H9 (cell line): ENCODE data around the gene SIRT7. TPM values are rescaled to one million over a fixed set of nuclear protein-coding genes. Genes with fewer than 3 reads are reported as not detected.

Experiments used
- DNase-seq: peaks from one replicate; pipeline ENCODE4 v3.0.0-alpha.2; 2017
- H2AFZ ChIP-seq: one replicate; pipeline ENCODE4 v1.6.1; 2013; ENCODE audit warnings: mild to moderate bottlenecking, low read length, control low read depth, moderate library complexity
- H2AK5ac ChIP-seq: 2 replicates; pipeline ENCODE4 v1.6.1; 2013; ENCODE audit warnings: low read length, control low read depth, mixed read lengths; ENCODE audit not compliant: insufficient read length
- H2BK120ac ChIP-seq: one replicate; pipeline ENCODE4 v1.6.1; 2013; ENCODE audit warnings: low read depth, mild to moderate bottlenecking, low read length, control low read depth, inconsistent platforms; ENCODE audit not compliant: poor library complexity, severe bottlenecking
- H2BK12ac ChIP-seq: 2 replicates; pipeline ENCODE4 v1.6.1; 2013; ENCODE audit warnings: low read length, control low read depth, mixed read lengths, low read depth; ENCODE audit not compliant: insufficient read length
- H2BK15ac ChIP-seq: 2 replicates; pipeline ENCODE4 v1.6.1; 2013; ENCODE audit warnings: low read depth, low read length, control low read depth
- H2BK20ac ChIP-seq: one replicate; pipeline ENCODE4 v1.6.1; 2013; ENCODE audit warnings: low read depth, mild to moderate bottlenecking, low read length, control low read depth, inconsistent platforms; ENCODE audit not compliant: poor library complexity, severe bottlenecking
- H2BK5ac ChIP-seq: 2 replicates; pipeline ENCODE4 v1.6.1; 2013; ENCODE audit warnings: low read length, control low read depth, mixed read lengths; ENCODE audit not compliant: insufficient read length
- H3K14ac ChIP-seq: 2 replicates; pipeline ENCODE4 v1.6.1; 2013; ENCODE audit warnings: low read length, control low read depth; ENCODE audit not compliant: insufficient read depth
- H3K18ac ChIP-seq: 2 replicates; pipeline ENCODE4 v1.6.1; 2013; ENCODE audit warnings: low read depth, mild to moderate bottlenecking, mixed read lengths, low read length, control low read depth; ENCODE audit not compliant: insufficient read length
- H3K23ac ChIP-seq: 2 replicates; pipeline ENCODE4 v1.6.1; 2013; ENCODE audit warnings: low read length, control low read depth, mixed read lengths, low read depth; ENCODE audit not compliant: insufficient read length
- H3K23me2 ChIP-seq: 2 replicates; pipeline ENCODE4 v1.6.1; 2013; ENCODE audit warnings: low read depth, mild to moderate bottlenecking, mixed read lengths, low read length, control low read depth; ENCODE audit not compliant: insufficient read length, poor library complexity, severe bottlenecking
- H3K27ac ChIP-seq: 2 replicates; pipeline ENCODE4 v1.5.1; 2013; ENCODE audit warnings: low read length, control low read depth, mixed read lengths, low read depth; ENCODE audit not compliant: insufficient read length
- H3K27me3 ChIP-seq: 2 replicates; pipeline ENCODE4 v1.6.1; 2013; ENCODE audit warnings: low read length, control low read depth, inconsistent platforms; ENCODE audit not compliant: insufficient read depth
- H3K4ac ChIP-seq: 2 replicates; pipeline ENCODE4 v1.6.1; 2013; ENCODE audit warnings: low read depth, mild to moderate bottlenecking, control low read depth, inconsistent platforms, low read length, moderate library complexity
- H3K4me1 ChIP-seq: 2 replicates; pipeline ENCODE4 v1.6.1; 2013; ENCODE audit warnings: low read length, control low read depth, inconsistent platforms; ENCODE audit not compliant: insufficient read depth
- H3K4me2 ChIP-seq: 2 replicates; pipeline ENCODE4 v1.6.1; 2013; ENCODE audit warnings: low read length, control low read depth, mixed read lengths; ENCODE audit not compliant: insufficient read length, insufficient read depth
- H3K56ac ChIP-seq: 2 replicates; pipeline ENCODE4 v1.6.1; 2013; ENCODE audit warnings: low read depth, mild to moderate bottlenecking, mixed read lengths, low read length, control low read depth; ENCODE audit not compliant: insufficient read length
- H3K79me1 ChIP-seq: 2 replicates; pipeline ENCODE4 v1.6.1; 2013; ENCODE audit warnings: low read depth, mild to moderate bottlenecking, moderate library complexity, low read length, control low read depth, inconsistent platforms; ENCODE audit not compliant: insufficient read depth, poor library complexity, severe bottlenecking
- H3K79me2 ChIP-seq: 2 replicates; pipeline ENCODE4 v1.6.1; 2013; ENCODE audit warnings: low read length, control low read depth, inconsistent platforms; ENCODE audit not compliant: insufficient read depth
- H3K9ac ChIP-seq: 2 replicates; pipeline ENCODE4 v1.6.1; 2013; ENCODE audit warnings: low read length, control low read depth, mixed read lengths; ENCODE audit not compliant: insufficient read length; ENCODE audit errors: extremely low read depth
- H3K9me3 ChIP-seq: one replicate; pipeline ENCODE4 v1.6.1; 2013; ENCODE audit warnings: low read depth, low read length, inconsistent platforms; ENCODE audit not compliant: control insufficient read depth
- H3T11ph ChIP-seq: one replicate; pipeline ENCODE4 v1.6.1; 2013; ENCODE audit warnings: mild to moderate bottlenecking, low read length, control low read depth, inconsistent platforms
- H4K20me1 ChIP-seq: one replicate; pipeline ENCODE4 v1.6.1; 2013; ENCODE audit not compliant: control insufficient read depth, insufficient read length, insufficient read depth
- H4K5ac ChIP-seq: 2 replicates; pipeline ENCODE4 v1.6.1; 2013; ENCODE audit warnings: low read depth, mild to moderate bottlenecking, mixed read lengths, low read length, control low read depth; ENCODE audit not compliant: insufficient read length
- H4K8ac ChIP-seq: replicated peaks from 2 replicates; pipeline ENCODE4 v1.6.1; 2013; ENCODE audit warnings: low read length, control low read depth, mixed read lengths, low read depth; ENCODE audit not compliant: insufficient read length
- H4K91ac ChIP-seq: 2 replicates; pipeline ENCODE4 v1.6.1; 2013; ENCODE audit warnings: low read depth, mild to moderate bottlenecking, moderate library complexity, mixed read lengths, low read length, control low read depth; ENCODE audit not compliant: insufficient read length
- H3K27ac Mint-ChIP-seq, 3 experiments: 2 replicates in 2 of 3; 3 replicates in 1 of 3; pipeline ENCODE4 v1.8.0; 2020 to 2021; ENCODE audit warnings: mixed read lengths in 3 of 3, mild to moderate bottlenecking in 1 of 3, moderate library complexity in 1 of 3
- H3K27me3 Mint-ChIP-seq: 2 replicates; pipeline ENCODE4 v1.8.0; 2021; ENCODE audit warnings: low read depth, mild to moderate bottlenecking, moderate library complexity, mixed read lengths
- H3K36me3 Mint-ChIP-seq, 3 experiments: 2 replicates in 2 of 3; 3 replicates in 1 of 3; pipeline ENCODE4 v1.8.0; 2020 to 2021; ENCODE audit warnings: low read depth in 3 of 3, mixed read lengths in 3 of 3; ENCODE audit not compliant: insufficient read depth in 1 of 3
- H3K4me1 Mint-ChIP-seq, 2 experiments: 2 replicates each; pipeline ENCODE4 v1.8.0; 2020; ENCODE audit warnings: mixed read lengths in 2 of 2
- H3K4me3 Mint-ChIP-seq, 2 experiments: 2 replicates in 1 of 2; 3 replicates in 1 of 2; pipeline ENCODE4 v1.8.0; 2020 to 2021; ENCODE audit warnings: mild to moderate bottlenecking in 2 of 2, mixed read lengths in 2 of 2, moderate library complexity in 1 of 2
- H3K9me3 Mint-ChIP-seq, 2 experiments: 2 replicates in 1 of 2; 3 replicates in 1 of 2; pipeline ENCODE4 v1.8.0; 2020; ENCODE audit warnings: mild to moderate bottlenecking in 2 of 2, mixed read lengths in 2 of 2, moderate library complexity in 1 of 2
- CTCF ChIP-seq: fragments of 200-600 bp; sonication (generic); conservative IDR thresholded peaks from 3 replicates; pipeline ENCODE4 v1.8.0; 2021; ENCODE audit warnings: antibody characterized with exemption, mild to moderate bottlenecking
- WGBS: extraction: QIAGEN DNeasy Blood & Tissue Kit; methylation state at CpG from one replicate; pipeline ENCODE4 v1.1.7; 2013; ENCODE audit warnings: missing lambda C conversion rate, low lambda C conversion rate, mixed read lengths; ENCODE audit not compliant: insufficient read length; ENCODE audit errors: extremely low coverage; 5-methylcytosine and 5-hydroxymethylcytosine counted together
- total RNA-seq: library from RNA; stranded (reverse); gene quantifications from 2 replicates; pipeline ENCODE4 v1.2.1, GENCODE V29; 2021

Gene SIRT7
- total RNA-seq, 1 experiment from 2014 or later, result 29.7 TPM

- no peak overlapping the region; the same call in 1 of the 2 replicates for H3K14ac ChIP-seq
- no peaks in the 10 kb centered on the region for H3K9me3 ChIP-seq
- no peak overlapping the region for H3K27ac ChIP-seq
- H3K27me3 Mint-ChIP-seq, result peaks cover 21% of the 10 kb centered on the region
- H4K5ac ChIP-seq, result no peak overlapping the region
- H3K18ac ChIP-seq, result no peak overlapping the region
- H2AK5ac ChIP-seq, result no peak overlapping the region
- no peak overlapping the region for H2AFZ ChIP-seq
- TF ChIP-seq CTCF, result no peak
- H3K9ac ChIP-seq, result no peak overlapping the region
- H3K4me1 Mint-ChIP-seq, result peaks cover 2 to 16% of the 10 kb centered on the region in 2 experiments; a peak in 3 of 4 replicates
- no peak overlapping the region for H2BK15ac ChIP-seq
- H3T11ph ChIP-seq, result no peak overlapping the region
- H2BK120ac ChIP-seq, result no peak overlapping the region
- no peak overlapping the region for H3K56ac ChIP-seq
- H2BK5ac ChIP-seq, result no peak overlapping the region
- no peaks in the 10 kb centered on the region for H3K9me3 Mint-ChIP-seq
- no peaks in the 10 kb centered on the region for H3K4me1 ChIP-seq
- peaks cover 3% of the 10 kb centered on the region for H3K79me1 ChIP-seq
- no peak overlapping the region for H4K8ac ChIP-seq
- peak overlapping the region in 1 of 3 experiments; percentile 89; a peak in 1 of 7 replicates for H3K27ac Mint-ChIP-seq
- H3K4me2 ChIP-seq, result no peak overlapping the region
- H4K20me1 ChIP-seq, result peaks cover 4% of the 10 kb centered on the region
- H2BK12ac ChIP-seq, result no peak overlapping the region
- WGBS, result no CpG with 5 or more reads among the region's 9 CpGs
- H3K23me2 ChIP-seq, result peaks cover 7% of the 10 kb centered on the region
- no peak overlapping the region for H4K91ac ChIP-seq
- no peak for DNase-seq
- peaks cover 3 to 32% (median 21%) of the 10 kb centered on the region in 3 experiments; a peak in 6 of 7 replicates for H3K36me3 Mint-ChIP-seq
- H3K27me3 ChIP-seq, result no peaks in the 10 kb centered on the region; the same call in 1 of the 2 replicates
- peaks cover 2% of the 10 kb centered on the region; the same call in 1 of the 2 replicates for H3K79me2 ChIP-seq
- H3K23ac ChIP-seq, result no peak overlapping the region
- no peak overlapping the region for H3K4ac ChIP-seq
- no peak overlapping the region; a peak in 1 of 5 replicates for H3K4me3 Mint-ChIP-seq
- H2BK20ac ChIP-seq, result no peak overlapping the region
These were observed 14.5 kb upstream of the SIRT7 start for GRCh38 chr17:81932333-81932983.
